ENCODE data around the gene RFC3.

Gene RFC3

DNA sequence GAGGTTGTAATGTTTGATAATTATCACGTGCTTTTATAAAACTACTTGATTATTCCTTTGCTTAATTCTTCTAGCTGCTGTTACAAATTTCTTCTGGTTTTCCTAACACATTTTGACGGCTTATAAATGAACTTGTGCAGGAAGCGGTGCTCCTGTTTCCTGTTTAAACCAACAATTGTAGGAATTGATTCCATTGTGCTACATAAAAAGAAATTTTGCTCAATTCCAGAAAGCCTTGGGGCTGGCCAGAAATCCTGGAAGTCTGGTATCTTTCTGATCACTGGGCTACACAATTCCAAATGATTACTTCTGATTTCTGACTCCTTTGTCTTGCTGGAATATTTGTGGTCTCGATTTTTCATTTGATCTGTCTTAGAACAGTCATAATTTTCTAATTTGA, 14.9 kb downstream of the RFC3 start:
- Mint-ChIP-seq H3K4me1 (ENCODE audit: low read depth) (no peaks in the 10 kb centered on the region), H3K27me3 (no peaks in the 10 kb centered on the region), H3K9me3 (no peaks in the 10 kb centered on the region), H3K27ac (no peak overlapping the region), H3K36me3 (ENCODE audit: low read depth) (peaks cover 45% of the 10 kb centered on the region), H3K4me3 (no peak overlapping the region)
- intact Hi-C loops (cut with micrococcal nuclease) = no loop called here

DNA sequence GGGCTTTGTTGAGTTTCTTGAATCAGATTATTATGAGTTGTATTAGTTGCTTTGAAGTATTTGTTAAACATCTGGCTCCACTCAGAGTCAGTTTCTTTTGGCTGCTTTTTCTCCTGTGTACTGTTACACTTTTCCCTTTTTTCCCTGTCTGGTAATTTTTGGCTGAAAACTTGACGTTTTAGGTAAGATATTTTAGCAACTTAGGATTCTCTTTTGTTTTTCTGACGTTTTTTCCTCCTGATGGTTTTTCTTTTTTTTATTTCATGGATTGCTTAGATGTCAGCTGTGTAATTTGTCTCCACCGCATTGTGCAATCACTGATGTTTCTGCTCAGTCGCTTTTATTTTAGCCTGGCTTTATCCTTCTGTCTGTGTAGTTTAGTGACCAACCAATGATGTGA, 20.7 kb downstream of the RFC3 start:
- Mint-ChIP-seq H3K27ac (no peak overlapping the region), H3K9me3 (no peaks in the 10 kb centered on the region), H3K4me3 (no peak overlapping the region), H3K4me1 (ENCODE audit: low read depth) (no peaks in the 10 kb centered on the region), H3K27me3 (no peaks in the 10 kb centered on the region), H3K36me3 (ENCODE audit: low read depth) (peaks cover 30% of the 10 kb centered on the region)
- intact Hi-C loops (cut with micrococcal nuclease) = no loop called here

DNA sequence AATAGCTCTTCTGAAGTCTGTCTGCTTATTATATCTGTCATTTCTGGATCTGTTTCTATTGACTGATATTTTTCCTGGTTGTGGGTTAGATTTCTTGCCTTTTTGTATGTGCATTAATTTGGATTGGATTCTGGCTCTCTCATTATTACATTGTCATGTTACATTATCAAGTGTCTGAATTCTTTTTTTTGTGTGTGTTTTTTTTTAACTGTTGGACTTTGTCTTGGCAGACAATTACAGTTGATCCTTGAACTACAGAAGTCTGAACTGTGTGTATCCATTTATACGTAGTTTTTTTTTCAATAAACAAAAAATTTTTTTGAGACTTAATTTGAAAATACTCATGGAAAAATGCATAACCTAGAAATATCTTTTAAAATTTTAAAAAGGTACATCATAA, 22.5 kb downstream of the RFC3 start:
- no peaks in the 10 kb centered on the region for H3K9me3 Mint-ChIP-seq
- intact Hi-C loops (cut with micrococcal nuclease) = no loop called here
- H3K27ac Mint-ChIP-seq = no peak overlapping the region
- H3K27me3 Mint-ChIP-seq = no peaks in the 10 kb centered on the region
- no peaks in the 10 kb centered on the region for H3K4me1 Mint-ChIP-seq (ENCODE audit: low read depth)
- peaks cover 13% of the 10 kb centered on the region for H3K36me3 Mint-ChIP-seq (ENCODE audit: low read depth)
- H3K4me3 Mint-ChIP-seq = no peak overlapping the region

DNA sequence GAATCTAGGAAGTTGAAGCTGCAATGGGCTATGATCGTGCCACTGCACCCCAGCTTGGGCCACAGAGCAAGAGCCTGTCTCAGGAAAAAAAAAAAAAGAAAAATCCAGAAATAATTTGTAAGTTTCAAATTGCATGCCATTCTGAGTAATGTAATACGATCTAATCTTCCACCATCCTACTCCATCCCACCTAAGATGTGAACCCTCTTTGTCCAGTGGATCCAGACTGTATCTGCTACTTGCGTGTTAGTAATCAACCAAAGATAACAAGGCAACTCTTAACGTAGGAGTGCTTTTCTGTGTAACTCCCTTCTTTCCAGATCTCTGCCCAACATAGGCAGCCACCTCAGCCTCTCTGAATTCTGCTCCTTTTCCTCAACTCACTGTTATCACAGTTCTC, 24.3 kb downstream of the RFC3 start:
- H3K4me1 Mint-ChIP-seq (ENCODE audit: low read depth) = no peaks in the 10 kb centered on the region
- no peak overlapping the region for H3K4me3 Mint-ChIP-seq
- intact Hi-C loops (cut with micrococcal nuclease) = no loop called here
- no peaks in the 10 kb centered on the region for H3K27me3 Mint-ChIP-seq
- no peaks in the 10 kb centered on the region for H3K9me3 Mint-ChIP-seq
- H3K36me3 Mint-ChIP-seq (ENCODE audit: low read depth) = peaks cover 6% of the 10 kb centered on the region
- no peak overlapping the region for H3K27ac Mint-ChIP-seq

DNA sequence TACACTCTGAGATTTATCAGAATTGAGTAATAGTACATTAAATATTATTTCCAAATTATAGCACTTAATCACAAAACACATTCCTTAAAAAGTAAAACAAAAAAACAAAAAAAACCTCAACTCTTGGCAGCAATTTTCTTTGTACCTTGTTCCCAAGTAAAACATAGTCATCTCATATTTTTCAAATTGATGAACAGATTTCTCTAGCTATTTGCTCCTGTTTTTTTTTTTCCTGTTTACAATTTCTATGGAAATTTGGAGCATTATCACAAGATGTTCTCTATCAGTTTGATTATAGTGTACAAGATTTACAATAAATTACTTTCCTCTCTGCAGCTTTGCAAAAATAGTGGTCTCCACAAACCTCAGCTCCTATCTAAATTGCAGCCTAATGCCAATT, 25.0 kb downstream of the RFC3 start:
- no peaks in the 10 kb centered on the region for H3K4me1 Mint-ChIP-seq (ENCODE audit: low read depth)
- H3K4me3 Mint-ChIP-seq = no peak overlapping the region
- no peaks in the 10 kb centered on the region for H3K9me3 Mint-ChIP-seq
- peaks cover 12% of the 10 kb centered on the region for H3K36me3 Mint-ChIP-seq (ENCODE audit: low read depth)
- intact Hi-C loops (cut with micrococcal nuclease) = no loop called here
- no peaks in the 10 kb centered on the region for H3K27me3 Mint-ChIP-seq
- no peak overlapping the region for H3K27ac Mint-ChIP-seq

DNA sequence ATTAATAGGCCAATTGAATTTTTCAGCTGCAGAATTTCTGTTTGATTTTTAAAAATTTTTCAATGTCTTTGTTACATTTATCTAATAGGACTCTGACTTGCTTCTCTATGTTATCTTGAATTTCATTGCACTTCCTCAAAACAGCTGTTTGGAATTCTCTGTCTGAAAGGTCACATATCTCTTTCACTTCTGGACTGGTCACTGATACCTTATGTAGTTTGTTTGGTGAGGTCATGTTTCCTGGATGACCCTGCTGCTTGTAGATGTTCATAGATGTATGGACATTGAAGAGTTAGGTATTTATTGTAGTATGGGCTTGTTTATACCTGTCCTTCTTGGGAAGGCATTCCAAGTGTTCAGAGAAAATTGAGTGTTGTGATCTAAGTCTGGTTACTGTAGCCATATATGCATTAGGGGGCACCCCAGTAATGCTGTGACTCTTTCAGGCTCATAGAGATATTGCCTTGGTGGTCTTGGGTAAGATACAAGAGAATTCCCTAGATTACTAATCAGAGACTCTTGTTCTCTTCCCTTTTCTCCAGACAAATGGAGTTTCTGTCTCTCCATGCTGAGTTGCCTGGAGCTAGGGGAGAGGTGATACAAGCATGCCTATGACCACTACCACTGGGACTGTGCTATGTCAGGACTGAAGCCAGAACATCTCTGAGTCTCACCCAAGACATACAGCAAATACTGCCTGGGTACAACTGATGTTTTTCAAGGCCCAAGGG, 27.8 kb downstream of the RFC3 start:
- Mint-ChIP-seq H3K27ac (no peak overlapping the region), H3K36me3 (ENCODE audit: low read depth) (peaks cover 6% of the 10 kb centered on the region), H3K9me3 (no peaks in the 10 kb centered on the region)

DNA sequence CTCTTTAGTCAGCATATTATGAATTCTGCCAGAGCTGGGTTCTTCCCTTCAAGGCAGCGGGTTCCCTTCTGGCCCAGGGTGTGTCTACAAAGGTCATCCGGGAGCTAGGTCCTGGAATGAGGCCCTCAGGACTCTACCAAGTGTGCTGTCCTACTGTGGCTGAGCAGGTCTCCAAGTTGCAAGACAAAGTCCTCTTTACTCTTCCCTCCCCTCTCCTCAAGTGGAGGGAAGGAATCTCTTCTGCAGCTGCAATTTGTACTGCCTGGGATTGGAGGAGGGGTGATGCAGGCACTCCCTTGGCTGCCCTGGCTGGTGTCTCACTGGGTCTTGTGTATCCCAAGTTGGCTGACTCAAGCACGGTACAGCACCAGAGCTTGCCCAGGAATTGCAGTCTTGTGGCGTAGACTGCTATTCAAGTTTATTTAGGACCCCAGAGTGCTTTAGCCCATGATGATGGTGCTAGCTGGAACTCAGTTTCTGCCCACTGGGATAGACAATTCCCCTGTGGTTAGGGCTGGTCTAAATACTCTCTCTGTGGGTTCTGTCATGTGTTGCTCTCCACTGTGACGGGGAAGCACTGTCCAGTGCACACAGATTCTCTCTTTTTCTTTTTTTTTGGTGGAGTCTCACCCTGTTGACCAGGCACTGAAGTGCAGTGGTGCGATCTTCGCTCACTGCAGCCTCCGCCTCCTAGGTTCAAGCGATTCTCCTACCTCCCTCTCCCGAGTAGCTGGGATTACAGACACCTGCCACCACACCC, 28.5 kb downstream of the RFC3 start:
- Mint-ChIP-seq H3K4me1 (ENCODE audit: low read depth) (no peaks in the 10 kb centered on the region), H3K9me3 (no peaks in the 10 kb centered on the region), H3K27ac (no peak overlapping the region), H3K27me3 (no peaks in the 10 kb centered on the region), H3K4me3 (no peak overlapping the region), H3K36me3 (ENCODE audit: low read depth) (peaks cover 6% of the 10 kb centered on the region)
- intact Hi-C loops (cut with micrococcal nuclease) = no loop called here

More for the DNA sequence above, 27.8 kb downstream of the RFC3 start:
- Mint-ChIP-seq H3K4me1 (ENCODE audit: low read depth) (no peaks in the 10 kb centered on the region), H3K4me3 (no peak overlapping the region), H3K27me3 (no peaks in the 10 kb centered on the region)
- intact Hi-C loops (cut with micrococcal nuclease) = no loop called here

DNA sequence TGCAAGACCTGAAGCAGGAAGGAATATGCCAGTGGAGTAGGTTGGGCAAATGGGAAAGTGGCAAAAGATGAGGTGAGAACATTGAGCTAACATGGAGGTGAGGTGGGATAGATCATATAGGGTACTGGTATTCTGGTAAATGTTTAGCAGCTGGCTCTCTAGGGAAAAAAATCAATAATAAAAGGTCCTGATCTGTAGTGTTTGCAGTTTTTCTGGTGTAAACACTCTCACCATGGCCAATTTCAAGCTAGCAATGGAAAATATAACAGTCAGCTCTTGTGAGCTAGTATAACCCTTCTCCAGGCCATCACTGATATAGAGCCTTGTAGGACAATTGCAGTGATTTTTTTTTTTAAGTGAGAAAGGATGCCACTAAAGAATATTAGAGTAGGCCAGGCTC, 31.3 kb downstream of the RFC3 start:
- H3K27ac Mint-ChIP-seq = no peak overlapping the region
- intact Hi-C loops (cut with micrococcal nuclease) = no loop called here
- peaks cover 6% of the 10 kb centered on the region for H3K36me3 Mint-ChIP-seq (ENCODE audit: low read depth)
- H3K4me1 Mint-ChIP-seq (ENCODE audit: low read depth) = no peaks in the 10 kb centered on the region
- no peaks in the 10 kb centered on the region for H3K27me3 Mint-ChIP-seq
- no peak overlapping the region for H3K4me3 Mint-ChIP-seq
- H3K9me3 Mint-ChIP-seq = no peaks in the 10 kb centered on the region

DNA sequence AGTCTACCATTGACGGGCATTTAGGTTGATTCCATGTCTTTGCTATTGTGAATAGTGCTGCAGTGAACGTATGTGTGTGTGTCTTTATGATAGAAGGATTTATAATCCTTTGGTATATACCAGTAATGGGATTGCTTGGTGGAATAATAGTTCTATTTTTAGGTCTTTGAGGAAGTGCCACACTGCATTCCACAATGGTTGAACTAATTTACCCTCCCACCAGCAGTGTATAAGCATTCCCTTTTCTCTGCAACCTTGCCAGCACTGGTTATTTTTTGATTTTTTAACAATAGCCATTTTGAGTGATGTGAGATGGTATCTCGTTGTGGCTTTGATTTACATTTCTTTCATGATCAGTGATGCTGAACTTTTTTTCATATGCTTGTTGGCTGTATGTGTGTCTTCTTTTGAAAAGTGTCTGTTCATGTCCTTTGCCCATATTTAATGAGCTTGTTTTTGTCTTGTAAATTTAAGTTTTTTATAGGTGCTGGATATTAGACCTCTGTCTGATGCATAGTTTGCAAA, 37.5 kb downstream of the RFC3 start:
- H3K4me1 Mint-ChIP-seq (ENCODE audit: low read depth) = no peaks in the 10 kb centered on the region
- H3K9me3 Mint-ChIP-seq = no peaks in the 10 kb centered on the region
- intact Hi-C loops (cut with micrococcal nuclease) = no loop called here
- no peaks in the 10 kb centered on the region for H3K36me3 Mint-ChIP-seq (ENCODE audit: low read depth)
- no peak overlapping the region for H3K27ac Mint-ChIP-seq
- H3K4me3 Mint-ChIP-seq = no peak overlapping the region
- H3K27me3 Mint-ChIP-seq = no peaks in the 10 kb centered on the region

DNA sequence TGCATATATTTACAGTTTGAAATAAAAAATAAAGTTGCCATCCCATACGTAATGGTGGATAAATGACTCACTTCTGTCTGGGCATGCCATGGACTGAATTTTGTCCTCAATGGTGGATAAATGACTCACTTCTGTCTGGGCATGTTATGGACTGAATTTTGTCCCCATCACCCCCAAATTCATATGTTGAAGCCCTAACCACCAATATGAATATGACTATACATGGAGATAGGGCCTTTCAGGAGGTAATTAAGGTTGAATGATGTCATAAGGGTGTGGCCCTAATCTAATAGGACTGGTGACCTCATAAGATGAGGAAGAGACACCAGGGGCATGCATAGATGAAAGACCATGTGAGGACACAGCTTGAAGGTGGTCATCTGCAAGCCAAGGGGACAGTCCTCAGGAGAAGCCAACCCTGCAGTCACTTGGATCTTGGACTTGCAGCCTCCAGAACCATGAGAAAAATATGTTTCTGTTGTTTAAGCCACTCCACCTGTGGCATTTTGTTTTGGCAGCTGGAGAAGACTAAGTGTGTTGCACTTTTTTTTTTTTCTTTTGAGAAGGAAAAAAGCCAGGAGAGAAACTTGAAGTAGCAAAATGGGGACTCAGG, 41.8 kb downstream of the RFC3 start:
- no peak overlapping the region for H3K27ac Mint-ChIP-seq
- no peaks in the 10 kb centered on the region for H3K9me3 Mint-ChIP-seq
- no peak overlapping the region for H3K4me3 Mint-ChIP-seq
- no peaks in the 10 kb centered on the region for H3K4me1 Mint-ChIP-seq (ENCODE audit: low read depth)
- no peaks in the 10 kb centered on the region for H3K27me3 Mint-ChIP-seq
- no peaks in the 10 kb centered on the region for H3K36me3 Mint-ChIP-seq (ENCODE audit: low read depth)
- intact Hi-C loops (cut with micrococcal nuclease) = no loop called here

DNA sequence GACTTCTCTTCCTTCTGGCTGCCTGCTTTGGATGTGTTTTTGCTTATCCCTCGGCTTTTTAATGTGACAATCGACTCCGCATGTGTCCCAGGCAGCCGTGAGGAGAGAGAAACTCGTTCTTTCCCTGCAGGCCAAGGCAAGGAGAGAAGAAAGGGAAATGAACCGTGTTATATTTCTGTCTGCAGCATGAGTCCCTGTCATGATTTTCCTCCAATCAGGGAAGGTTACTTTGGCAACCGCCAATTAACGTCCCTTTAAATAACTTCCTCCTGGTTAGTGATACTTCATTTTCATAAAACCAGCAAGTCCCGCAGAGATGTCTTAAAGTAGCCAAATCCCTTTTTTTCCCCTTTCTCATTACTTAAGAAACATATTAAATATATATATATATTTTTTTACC, 42.6 kb downstream of the RFC3 start:
- no peak overlapping the region for H3K4me3 Mint-ChIP-seq
- no peaks in the 10 kb centered on the region for H3K36me3 Mint-ChIP-seq (ENCODE audit: low read depth)
- no peak overlapping the region for H3K27ac Mint-ChIP-seq
- H3K4me1 Mint-ChIP-seq (ENCODE audit: low read depth) = no peaks in the 10 kb centered on the region
- H3K9me3 Mint-ChIP-seq = no peaks in the 10 kb centered on the region
- intact Hi-C loops (cut with micrococcal nuclease) = no loop called here
- H3K27me3 Mint-ChIP-seq = no peaks in the 10 kb centered on the region

DNA sequence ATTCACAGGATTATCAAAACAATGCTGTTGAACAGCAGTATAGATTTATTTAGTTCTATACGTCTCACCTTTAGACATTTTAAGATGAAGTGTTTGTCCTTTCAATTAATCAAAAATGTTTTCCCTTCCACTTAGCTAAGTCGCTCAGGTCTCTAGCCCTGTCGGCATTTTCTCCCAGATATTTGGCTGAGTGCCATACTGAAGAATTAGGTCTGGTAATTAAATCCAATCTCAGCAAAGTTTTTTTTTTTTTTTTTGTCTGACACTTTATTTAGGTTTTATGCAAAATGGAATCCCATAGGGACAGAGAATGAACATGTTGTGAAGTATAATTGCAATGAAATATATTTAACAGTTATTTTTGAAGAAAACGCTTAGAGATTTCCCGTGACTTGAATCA, 44.1 kb downstream of the RFC3 start:
- H3K36me3 Mint-ChIP-seq (ENCODE audit: low read depth) = no peaks in the 10 kb centered on the region
- no peak overlapping the region for H3K4me3 Mint-ChIP-seq
- H3K27ac Mint-ChIP-seq = no peak overlapping the region
- no peaks in the 10 kb centered on the region for H3K9me3 Mint-ChIP-seq
- no peaks in the 10 kb centered on the region for H3K27me3 Mint-ChIP-seq
- intact Hi-C loops (cut with micrococcal nuclease) = no loop called here
- H3K4me1 Mint-ChIP-seq (ENCODE audit: low read depth) = no peaks in the 10 kb centered on the region

DNA sequence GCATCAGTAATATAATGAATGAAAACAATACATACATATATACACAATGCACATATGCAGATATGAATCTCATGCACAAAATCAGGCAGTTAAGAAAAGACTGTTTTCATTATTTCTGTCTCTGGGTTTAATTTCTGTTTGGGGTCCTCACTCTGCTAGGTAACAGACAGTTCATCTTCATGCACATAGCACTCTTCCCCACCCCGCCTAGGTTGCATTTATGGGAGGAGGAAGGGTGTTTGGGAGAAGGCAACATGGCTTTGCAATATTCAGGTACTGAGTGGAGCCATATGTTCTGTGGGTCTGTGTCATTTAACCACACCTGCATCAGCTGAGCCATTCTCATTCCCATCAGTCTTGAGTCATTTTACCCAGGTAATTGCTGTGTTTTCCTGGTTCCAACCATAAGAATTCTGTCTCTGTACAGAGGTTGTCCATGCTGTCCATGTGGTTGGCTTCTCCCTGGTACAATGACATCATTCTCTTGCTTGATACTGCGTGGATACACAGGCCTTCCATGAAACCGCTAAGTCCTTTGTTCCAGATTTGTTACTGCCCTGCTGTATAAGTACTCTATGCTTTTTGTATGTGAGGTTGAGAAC, 45.3 kb downstream of the RFC3 start:
- Mint-ChIP-seq H3K36me3 (ENCODE audit: low read depth) (no peaks in the 10 kb centered on the region), H3K27me3 (no peaks in the 10 kb centered on the region), H3K4me3 (no peak overlapping the region), H3K9me3 (no peaks in the 10 kb centered on the region), H3K27ac (no peak overlapping the region), H3K4me1 (ENCODE audit: low read depth) (no peaks in the 10 kb centered on the region)
- intact Hi-C loops (cut with micrococcal nuclease) = no loop called here

DNA sequence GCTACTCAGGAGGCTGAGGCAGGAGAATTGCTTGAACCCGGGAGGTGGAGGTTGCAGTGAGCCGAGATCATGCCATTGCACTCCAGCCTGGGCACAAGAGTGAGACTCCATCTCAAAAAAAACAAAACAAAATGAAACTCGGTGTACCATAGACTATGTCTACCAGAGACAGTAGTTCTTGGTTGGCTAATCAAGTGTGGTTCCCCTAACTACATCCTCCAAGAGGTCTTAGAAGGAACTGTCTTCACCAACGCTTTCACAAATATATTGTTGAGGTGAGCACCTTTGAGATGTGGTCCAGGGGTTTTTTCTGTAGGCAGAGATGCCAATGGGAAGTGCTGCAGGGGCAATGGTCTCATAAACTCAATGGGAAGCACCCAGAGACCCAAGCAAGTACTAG, 48.0 kb downstream of the RFC3 start:
- Mint-ChIP-seq H3K36me3 (ENCODE audit: low read depth) (no peaks in the 10 kb centered on the region), H3K27ac (no peak overlapping the region), H3K4me1 (ENCODE audit: low read depth) (no peaks in the 10 kb centered on the region), H3K9me3 (no peaks in the 10 kb centered on the region), H3K4me3 (no peak overlapping the region), H3K27me3 (no peaks in the 10 kb centered on the region)
- intact Hi-C loops (cut with micrococcal nuclease) = no loop called here
